IPS DF 19.7 (cell line): ENCODE measurements around the gene C4orf51.

Source experiments
- DNase-seq: peaks from one replicate; pipeline ENCODE4 v3.0.0-alpha.2; 2013; ENCODE audit warnings: low read depth, low spot score

C4orf51 gene

DNA sequence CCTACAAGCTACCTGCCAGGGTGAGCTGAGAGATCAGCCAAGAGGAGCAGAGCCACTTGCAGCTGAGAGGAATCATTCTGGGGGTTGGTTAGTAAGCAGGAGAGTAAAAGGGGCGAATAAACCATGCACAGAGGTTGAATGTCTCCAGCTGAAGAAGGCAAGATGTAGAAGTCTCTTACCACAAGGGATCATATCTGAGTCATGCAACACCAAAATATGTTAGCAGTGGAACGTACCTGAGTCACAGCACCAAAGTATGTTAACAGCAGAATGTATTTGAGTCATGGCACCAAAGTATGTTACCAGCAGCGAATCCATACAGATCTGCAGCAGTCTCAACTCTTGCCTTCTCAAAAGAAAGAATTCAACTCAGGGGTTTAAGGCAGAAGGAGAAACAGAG is 29.9 kb downstream of the C4orf51 start:
- DNase-seq, result no peak

DNA sequence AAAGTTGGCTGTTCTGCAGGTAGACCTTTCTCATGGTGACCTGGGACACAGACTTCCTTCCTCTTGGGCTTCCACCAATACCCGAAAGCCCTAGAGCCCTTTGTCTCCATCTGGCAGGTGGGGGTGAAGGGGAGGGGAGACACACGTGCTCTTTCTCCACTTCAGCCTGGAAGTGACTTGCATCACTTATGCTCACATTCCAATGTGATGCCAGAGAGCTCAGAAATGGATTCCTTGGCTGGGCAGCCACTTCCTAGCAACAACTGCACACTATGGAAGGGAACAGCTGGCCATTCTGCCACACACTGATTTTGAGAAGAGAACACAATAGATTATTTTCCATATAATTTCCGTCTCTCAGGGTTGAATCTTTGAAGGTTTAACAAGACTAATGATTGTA is 36.3 kb downstream of the C4orf51 start:
- no peak for DNase-seq

DNA sequence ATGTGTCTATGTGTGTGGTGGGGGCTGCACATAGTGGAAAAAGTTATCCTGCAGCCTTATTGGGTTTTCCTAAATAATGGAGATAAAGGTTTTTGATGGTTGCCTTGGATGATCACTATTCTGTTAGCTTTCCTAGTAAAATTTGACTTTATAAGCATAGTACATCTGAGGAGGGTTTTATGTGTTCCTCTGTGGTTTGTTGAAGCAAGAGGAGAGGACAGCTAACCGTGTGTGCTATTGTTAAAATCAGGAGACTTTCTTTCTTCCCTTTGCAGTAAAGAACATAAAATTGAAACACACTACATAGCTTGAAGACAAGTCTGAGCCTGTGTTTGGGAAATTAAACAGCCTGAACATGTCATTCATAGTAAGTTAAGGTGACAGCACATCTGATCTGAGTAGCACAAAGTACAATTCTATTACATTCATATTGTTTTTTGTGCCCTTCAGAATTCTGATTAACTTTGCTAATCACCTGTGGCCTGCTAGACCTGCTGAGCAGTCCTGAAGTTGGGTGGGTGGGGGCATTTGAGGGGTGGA is 36.8 kb downstream of the C4orf51 start:
- DNase-seq, result no peak

DNA sequence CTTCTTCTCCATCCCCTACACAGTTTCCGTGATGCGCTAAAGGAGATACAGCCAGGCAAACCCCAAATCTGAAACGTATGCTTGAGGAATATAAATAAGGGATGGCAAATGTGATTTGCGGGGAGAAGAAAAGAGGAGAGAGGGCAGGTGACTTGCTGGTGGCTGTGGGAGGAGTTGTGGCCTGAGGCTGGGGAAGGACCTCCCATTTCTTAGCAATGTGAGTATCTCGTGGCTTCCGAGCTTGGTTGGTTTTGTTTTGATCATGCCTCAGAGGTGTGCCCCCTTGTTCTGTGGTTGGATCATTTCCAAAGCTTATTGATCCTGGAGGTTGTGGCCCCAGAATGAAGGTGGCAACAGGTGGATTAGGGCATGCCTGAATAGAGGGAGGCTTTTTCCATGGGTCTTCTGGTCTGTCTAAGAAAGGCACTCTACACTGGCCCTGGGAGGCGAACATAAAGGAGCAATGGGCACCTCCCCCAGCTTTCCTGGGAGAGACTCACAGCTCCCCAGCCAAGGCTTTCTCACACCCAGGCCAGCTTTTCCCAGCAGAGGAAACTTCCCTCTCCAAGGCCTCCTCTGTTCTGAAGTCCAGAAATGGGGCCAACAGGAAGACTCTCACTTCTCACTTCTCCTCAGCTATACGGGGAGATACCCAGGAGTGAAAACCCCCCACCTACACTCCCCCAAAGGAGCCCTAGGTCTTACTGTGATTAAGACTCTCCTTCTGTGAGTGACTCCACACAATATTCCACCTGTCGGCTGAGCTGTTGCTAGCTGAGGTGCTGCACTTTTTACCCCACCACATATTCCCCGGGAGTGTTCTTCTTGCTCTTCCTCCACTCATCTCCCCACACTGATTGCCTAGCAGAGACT is 40.0 kb downstream of the C4orf51 start:
- DNase-seq, result no peak

DNA sequence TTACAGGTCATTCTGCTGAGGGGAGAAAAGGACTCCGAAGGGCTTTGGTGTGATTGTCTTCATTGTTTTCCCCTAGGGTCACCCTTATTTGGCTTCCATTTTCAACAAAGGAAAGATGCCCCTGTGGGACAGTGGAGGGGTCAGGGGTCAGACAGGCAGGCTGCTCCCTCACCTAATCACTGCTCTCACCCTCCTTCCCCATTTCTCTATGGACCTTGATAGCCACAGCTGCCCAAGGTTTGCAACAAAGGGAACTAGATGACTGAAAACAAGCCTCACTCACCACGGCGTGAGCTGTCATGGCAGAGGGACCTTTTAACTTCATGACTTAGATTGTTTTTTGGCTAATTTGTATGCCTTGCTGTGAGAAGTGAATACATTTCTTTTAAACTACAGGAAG is 40.7 kb downstream of the C4orf51 start:
- no peak for DNase-seq

DNA sequence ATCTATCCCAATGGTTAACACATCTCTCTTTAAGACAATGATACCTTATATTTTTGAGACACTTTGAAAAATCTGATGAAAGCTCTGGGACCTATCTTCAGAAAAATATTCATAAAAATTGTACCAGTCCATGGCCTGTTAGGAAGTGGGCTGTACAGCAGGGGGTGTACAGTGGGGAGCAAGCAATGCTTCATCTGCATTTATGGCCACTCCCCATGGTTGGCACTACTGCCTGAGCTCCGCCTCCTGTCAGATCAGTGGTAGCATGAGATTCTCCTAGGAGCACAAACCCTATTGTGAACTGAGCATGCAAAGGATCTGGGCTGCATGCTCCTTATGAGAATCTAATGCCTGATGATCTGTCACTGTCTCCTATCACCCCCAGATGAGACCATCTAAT is 42.6 kb downstream of the C4orf51 start:
- DNase-seq, result no peak

DNA sequence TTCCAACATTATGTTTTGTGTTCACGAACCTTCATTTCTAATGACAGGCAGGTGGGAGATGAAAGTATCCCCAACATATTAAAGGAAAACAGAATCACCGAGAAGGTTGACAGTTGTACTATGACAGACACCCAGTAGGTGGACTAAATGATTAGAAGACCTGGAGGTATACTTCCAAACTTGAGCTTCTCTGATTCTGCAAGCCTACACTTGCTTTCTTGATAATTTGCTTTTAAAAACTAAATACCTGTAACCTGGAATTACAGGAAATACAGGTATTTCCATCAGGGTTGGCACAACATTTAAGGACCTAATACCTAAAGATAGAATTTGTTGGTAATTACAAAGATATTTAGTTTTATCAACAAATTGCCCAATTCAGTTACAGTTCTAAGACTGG is 43.4 kb downstream of the C4orf51 start:
- no peak for DNase-seq

DNA sequence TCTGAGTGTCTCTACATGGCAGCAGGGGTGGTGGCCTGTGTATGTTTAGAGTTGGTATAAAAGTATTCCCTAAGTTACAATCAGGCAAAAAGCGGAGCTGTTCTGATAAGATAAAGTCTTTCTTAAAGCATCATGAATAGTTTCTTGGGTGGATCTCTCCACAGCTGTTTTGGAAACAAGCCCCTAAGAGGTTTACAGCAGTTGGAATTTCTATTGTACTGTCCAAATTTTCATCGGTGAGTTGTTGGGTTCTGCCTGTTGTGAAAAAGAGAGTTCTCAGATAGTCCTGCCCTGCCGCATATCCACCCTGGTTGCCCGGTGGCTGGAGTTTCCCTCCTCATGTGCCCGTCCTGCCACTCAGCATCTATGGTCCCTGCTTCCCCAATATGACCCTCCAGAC is 50.1 kb downstream of the C4orf51 start:
- DNase-seq, result no peak

DNA sequence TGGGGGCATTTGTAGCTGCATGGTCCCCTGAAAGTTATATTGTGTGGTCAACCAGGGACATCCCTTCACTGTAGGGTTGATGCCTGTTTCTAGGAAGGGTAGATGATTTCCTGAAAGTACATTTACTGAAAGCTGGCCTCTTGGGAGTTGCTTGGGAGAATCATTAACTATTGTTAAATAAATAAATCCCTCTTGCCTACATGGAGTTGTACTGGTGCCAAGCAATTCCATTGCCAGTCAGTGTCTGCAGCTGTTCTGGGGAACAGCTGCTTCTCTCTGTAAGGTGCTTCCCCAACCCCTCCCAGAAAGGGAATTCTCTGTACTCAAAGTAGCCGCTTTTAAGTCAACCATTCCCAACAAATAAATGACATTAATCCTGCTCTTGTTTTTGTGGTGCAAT is 51.1 kb downstream of the C4orf51 start:
- DNase-seq, result no peak

DNA sequence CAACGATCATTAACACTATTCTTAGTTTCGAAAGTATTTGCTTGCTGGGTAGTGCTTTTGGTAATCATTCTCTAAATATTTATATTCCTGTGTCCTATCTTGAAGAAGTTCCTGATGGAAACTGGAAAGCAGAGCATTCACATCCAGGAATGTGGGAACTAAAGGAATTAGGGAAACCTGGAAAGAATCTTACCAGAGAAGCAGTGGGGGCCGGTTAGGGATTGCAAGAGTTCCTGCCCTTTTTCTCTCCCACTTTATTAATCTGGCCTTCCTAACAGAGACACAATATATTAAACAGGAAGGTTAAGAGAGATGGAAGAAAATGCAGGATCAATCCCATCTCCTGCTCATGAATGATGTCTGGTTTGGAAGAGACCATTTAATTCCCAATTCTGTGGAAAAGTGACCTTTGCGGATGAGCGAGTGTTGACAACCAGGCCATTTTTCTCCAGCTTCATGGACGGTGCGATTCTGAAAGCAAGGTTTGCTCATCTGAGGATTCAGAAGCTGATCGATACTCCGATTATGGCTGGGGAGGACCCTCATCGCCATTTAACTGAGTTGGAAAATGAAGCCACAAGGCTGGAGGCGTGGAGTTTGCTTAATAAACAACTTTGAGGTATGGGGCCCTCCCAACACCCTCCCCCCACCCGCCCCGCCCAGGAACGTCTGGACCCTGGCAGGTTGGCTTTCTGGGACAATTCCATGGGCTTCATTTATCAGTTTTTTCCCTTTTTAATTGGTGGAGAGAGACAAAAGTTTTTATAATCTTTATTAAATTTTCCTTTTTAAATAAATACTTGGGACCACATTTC is 52.3 kb downstream of the C4orf51 start:
- no peak for DNase-seq

DNA sequence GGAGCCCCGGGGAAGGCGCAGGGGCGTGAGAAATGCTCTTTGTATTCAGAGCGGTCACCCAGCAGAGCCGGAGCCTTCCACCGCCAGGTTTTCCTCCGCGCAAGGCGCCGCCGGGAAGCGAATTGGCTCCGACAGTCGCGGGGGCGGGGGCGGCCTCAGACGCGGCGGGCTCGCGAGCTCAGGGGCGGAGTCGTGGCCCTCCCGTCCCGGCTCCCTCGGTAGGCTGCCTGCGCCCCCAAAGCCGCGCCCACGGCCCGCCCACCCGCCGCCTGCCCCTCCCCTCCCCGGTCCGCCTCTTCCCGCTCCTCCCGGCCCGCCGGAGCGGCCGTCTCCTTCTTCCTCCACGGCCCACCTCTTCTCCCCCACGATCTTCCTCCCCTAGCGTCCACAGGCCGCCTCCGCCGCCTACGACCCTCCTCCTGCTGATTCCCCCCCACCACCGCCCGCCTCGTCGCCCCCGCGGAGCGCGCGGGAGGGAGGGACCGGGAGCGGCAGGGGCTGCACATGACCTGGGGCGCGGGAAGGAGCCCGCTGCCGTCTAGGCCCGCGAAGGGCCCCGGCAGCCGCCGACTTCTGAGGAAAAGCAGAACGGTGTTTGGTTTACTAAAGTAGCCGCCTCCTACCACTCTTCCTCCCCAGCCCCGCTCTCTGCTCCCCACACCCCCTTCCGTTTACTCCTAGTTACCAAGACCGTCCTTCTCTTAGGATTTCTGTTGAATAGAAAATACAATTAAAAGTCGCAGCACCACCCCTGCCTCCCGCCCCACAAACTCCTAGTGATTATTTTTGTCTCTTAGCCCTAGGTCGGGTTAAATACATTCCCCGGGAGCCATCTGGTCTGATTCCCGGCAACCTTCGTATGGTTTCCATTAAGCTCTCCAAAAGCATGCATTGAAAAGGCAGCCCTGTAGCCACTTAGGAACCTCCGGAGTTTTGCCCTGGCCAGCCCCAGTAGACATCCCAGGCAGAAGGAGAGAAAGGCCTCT is 53.2 kb downstream of the C4orf51 start:
- peak; percentile 38 for DNase-seq

DNA sequence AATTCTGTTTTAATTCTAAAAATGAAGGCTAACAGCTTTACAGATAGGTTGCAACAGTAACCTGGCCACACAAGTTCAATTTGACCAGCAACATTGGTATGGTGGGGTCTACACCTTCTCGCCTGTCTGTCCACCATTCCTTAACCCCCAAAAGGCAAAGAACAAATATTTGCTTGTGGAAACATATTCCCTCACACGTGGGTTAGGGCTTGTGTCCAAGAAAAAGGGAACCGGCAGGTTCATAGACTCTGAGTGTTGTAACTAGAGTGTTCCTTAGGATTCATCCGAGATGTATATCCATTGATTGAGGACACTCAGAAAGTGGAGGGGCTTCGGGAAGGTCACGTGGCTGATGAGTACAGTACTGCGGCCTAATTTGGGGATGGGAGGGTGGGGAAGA is 54.1 kb downstream of the C4orf51 start:
- no peak for DNase-seq

DNA sequence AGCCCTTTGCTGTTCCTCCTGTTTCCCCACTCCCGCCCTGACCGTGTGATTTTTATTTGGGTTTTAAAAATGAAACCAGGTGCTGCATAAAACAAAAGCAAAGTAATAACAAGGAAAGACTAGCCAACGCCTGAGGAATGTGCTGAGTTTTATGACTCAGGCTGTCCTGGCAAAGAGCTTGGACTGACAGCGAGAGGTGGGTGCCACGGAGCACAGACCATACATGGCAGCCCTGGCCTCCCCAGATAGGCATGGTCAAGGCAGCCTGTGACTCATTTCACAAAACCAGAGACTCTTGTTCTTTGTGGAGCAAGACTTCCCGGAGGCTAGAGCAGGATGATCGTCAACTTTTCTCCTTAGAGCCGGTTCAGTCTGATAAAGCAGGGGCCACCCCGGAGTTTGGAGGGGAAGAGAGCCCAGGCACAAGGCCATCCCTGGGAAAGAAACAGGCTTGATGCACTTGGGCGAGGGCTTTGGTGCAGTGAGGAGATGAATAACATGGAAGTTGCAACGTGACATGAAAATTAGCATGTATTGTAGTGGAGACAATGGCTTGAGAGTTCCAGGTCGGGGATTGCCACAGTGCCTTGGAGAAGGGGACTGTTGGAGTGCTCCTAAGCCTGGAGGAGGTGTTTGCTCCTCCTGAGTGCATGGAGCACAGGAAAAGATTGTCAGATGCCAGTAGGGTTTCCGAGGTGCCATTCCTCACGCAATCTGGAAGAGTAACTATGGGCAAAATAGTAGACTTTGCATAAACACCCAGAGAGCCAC is 54.8 kb downstream of the C4orf51 start:
- DNase-seq, result no peak

DNA sequence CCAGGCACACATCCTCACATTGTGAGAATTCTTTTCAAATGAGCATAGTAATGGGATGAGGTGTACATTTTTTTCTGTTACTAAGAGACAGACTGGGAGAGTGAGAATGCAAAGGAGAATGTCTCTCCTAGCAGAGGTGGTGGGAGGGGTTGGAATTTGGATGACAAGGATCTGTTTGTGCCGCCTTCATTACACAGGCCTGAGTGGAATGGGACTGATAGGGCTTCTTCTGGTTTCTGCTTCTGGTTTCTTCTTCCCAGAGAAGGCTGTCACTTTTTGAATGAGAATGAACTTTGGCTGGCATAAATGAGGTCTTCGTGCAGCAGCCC is 55.4 kb downstream of the C4orf51 start:
- no peak for DNase-seq

DNA sequence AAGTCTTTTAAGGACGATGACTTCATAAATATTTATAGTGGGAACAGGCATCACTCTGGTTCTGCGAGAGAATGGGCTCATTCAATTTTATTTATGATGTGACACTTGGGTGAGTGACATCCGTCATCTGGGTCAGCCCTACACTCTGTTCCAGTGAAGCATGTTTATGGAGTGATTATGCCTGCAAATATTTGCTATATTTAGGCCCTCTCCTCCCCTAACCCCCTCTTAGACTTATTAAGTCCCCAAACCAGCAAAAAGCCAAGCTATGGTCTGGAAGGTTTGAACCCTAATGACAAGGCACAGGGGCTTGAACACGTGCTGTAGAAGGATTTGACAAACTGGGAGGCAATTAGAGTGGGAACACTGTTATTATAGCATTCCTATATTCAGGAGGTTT is 55.9 kb downstream of the C4orf51 start:
- no peak for DNase-seq

DNA sequence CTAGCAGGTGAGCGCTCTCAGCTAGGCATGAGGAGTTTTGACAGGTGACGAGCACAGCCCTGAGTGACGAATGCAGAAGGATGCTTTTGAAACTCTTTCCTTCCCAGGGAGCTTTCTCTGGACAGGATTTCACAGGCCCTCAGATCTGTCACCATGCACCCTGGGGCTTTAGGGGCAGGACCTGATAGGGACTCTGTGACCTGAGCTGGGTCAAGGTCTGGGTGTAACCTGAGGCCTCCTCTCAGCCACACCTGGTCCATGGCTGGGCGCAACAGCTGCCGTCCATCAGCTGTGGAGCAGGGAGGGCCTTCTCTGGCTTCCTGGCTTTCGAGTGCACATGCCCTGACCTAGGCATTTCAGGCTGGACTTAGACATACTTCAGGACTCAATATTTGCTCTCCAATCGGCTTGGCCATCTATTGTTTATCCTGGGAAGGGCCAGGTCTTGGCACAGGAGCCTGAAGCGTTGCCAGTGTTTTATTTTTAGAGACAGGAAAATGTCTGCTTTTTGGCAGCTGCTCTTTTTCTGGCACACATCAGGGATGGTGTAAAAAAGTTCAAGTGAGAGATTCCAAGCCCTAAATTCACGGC is 56.4 kb downstream of the C4orf51 start:
- no peak for DNase-seq

DNA sequence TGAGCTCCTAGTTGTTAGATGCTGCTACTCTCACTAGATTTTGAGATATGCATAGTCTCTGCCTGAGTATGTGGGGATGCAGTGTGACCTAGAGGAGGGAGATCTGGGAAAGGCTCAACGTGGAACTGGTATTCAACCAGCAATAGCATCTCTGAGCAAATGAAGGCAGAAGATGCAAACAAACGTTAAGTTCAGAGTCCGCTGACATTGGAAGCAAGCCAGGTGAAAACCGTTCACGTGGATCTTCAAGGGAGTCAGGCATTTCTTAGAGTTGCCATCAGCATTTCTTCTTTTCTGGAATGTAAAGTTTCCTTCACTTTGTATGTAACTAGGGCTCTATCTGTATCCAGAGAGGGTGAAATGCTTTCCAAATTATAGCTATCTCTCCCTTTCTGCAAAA is 59.9 kb downstream of the C4orf51 start:
- no peak for DNase-seq

DNA sequence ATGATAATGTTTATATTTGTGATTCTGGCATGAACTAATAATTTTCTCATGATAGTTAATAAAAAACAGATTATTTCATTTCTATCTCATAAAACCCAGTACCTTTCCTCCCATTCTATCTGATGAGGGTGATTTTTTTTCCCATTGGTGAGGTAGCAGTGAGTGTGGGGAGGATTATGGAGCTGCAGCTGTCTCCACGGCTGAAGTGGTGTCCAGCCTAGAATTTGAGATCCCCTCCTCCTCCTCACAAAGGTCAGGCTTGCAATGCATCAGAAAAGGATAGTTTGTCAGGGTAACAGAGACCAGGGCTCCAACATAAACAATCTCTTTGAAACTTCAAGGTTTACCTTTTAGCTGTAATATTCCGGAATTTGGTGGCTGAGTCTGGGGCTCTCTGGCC is 60.9 kb downstream of the C4orf51 start:
- DNase-seq, result no peak

DNA sequence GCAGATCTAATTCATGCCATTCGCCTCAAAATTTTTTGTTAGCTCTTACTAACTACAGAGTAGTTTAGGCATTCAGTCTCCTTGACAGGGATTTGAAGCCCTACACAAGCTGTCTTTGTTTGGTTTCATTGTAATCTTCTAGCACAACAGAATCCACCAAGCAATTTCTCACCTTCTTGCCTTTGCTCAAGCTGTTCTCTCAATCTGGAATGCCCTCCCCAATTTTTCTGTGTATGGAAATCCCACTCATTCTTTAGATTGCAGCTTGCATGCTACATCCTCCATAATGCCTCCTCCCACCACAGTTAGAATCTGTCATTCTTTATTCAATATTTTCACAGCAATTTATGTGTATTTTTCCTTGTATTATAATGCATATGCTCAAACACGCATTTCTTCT is 63.7 kb downstream of the C4orf51 start:
- DNase-seq, result no peak

DNA sequence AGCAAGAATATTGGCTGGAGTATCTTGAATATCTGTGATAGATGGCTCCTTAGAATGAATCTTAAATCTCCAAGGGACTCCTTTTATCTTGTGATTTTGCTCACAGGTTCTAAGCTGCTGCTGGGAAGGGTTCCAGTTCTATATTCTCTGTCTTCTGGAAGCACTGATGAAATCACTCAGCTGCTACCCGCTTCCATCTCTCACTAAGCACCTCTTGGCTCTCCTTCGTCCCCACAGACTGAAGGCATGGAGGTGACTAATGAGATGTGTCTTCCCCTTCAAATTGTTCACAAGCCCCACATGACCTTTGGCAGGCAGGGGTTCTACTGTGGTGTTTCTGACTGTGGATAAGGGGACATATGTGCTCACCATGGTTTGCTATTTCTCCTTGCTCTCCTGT is 75.9 kb downstream of the C4orf51 start:
- no peak for DNase-seq

DNA sequence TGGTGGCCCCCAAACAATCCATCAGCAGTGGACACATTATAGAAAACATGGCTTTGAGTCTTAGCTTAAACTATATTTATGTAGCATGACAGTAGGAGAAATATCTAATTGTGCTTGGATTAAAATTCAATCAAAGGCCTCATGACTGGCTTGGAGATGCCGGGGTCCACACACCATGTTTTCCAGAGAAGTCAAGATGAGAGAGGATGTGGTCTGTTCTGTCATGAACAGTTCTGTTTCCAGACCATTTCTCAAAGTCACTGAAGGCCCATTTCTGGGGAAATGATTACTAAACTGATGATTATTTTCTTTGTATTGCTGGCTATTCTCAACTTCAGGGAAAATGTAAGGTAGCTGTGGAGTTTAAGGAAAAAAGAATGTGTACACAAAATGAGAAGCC is 76.3 kb downstream of the C4orf51 start:
- no peak for DNase-seq
